Activated CD4-positive, alpha-beta T cell treated with anti-CD3 and anti-CD28 coated beads, Interleukin-2, amount 10 ng/mL, durations not matched to agents 7 days and 5 days (primary cell): ENCODE measurements around the gene GDA. TPM values are rescaled to one million over a fixed set of nuclear protein-coding genes. Genes with fewer than 3 reads are reported as not detected.
"Not testable (repeated sequence)": the region's sequence is repeated elsewhere in the genome, so short reads cannot be mapped to it uniquely, and the experiment has no call there.

ENCODE experiments used
- CTCF ChIA-PET: fragments of 350-600 bp; sonication (Branson Sonifier 250); formaldehyde crosslinking; loops from one replicate; lab custom pipeline; 2021; ENCODE audit warnings: antibody characterized with exemption; lab: Charles Lee
- POLR2A ChIA-PET: fragments of 350-600 bp; sonication (Branson Sonifier 250); formaldehyde crosslinking; loops from one replicate; lab custom pipeline; 2021; ENCODE audit warnings: antibody characterized with exemption; lab: Charles Lee
- DNase-seq: peaks from one replicate; pipeline ENCODE4 v3.0.0-alpha.2; 2020
- H3K27ac Mint-ChIP-seq: one replicate; pipeline ENCODE4 v1.8.0; 2021; ENCODE audit warnings: mild to moderate bottlenecking, moderate library complexity, mixed read lengths
- H3K27me3 Mint-ChIP-seq: one replicate; pipeline ENCODE4 v1.8.0; 2021; ENCODE audit warnings: mixed read lengths
- H3K36me3 Mint-ChIP-seq: one replicate; pipeline ENCODE4 v1.8.0; 2021; ENCODE audit warnings: low read depth, mixed read lengths
- H3K4me1 Mint-ChIP-seq: one replicate; pipeline ENCODE4 v1.8.0; 2021; ENCODE audit warnings: mixed read lengths
- H3K4me3 Mint-ChIP-seq: one replicate; pipeline ENCODE4 v1.8.0; 2021; ENCODE audit warnings: mild to moderate bottlenecking, moderate library complexity, mixed read lengths
- H3K9me3 Mint-ChIP-seq: one replicate; pipeline ENCODE4 v1.8.0; 2021; ENCODE audit warnings: mixed read lengths
- total RNA-seq, 2 experiments: library from RNA; stranded (reverse); gene quantifications; one replicate each; pipeline ENCODE4 v1.2.3, GENCODE V29; 2021

Gene GDA
- total RNA-seq, 2 experiments from 2014 or later = not detected

- POLR2A ChIA-PET = no interaction called here
- CTCF ChIA-PET = no interaction called here
Measured at GRCh38 chr9:72232778-72233177, 83.5 kb downstream of the GDA start.

GRCh38 chr9:72247549-72247948 lies 98.3 kb downstream of the GDA start:
- no peaks in the 10 kb centered on the region for H3K4me1 Mint-ChIP-seq
- no peaks in the 10 kb centered on the region for H3K36me3 Mint-ChIP-seq
- no peaks in the 10 kb centered on the region for H3K9me3 Mint-ChIP-seq
- no peak overlapping the region for H3K4me3 Mint-ChIP-seq
- no peak overlapping the region for H3K27ac Mint-ChIP-seq
- H3K27me3 Mint-ChIP-seq = peaks cover 11% of the 10 kb centered on the region
- no peak for DNase-seq
- POLR2A ChIA-PET = no interaction called here
- CTCF ChIA-PET = no interaction called here

More at GRCh38 chr9:72232778-72233177, 83.5 kb downstream of the GDA start:
- Mint-ChIP-seq H3K4me3 (no peak overlapping the region), H3K27me3 (no peaks in the 10 kb centered on the region), H3K27ac (no peak overlapping the region), H3K9me3 (no peaks in the 10 kb centered on the region), H3K4me1 (no peaks in the 10 kb centered on the region), H3K36me3 (no peaks in the 10 kb centered on the region)
- no peak for DNase-seq

DNA sequence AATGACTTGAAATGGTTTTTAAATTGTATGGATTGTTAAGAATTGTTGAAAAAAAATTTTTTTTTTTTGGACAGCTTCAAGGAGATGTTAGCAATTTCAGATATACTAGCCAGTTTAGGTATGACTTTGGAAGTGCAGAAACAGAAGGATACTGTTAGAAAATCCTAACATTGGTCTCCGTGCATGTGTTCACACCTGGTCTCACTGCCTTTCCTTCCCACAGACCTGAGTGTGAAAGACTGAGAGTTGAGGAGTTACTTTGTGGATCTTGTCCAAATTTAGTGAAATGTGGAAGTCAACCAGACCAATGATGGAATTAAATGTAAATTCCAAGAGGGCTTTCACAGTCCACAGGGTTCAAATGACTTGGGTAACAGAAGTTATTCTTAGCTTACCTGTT lies 102.3 kb downstream of the GDA start:
- DNase-seq = no peak
- POLR2A ChIA-PET = no interaction called here
- H3K27me3 Mint-ChIP-seq = peaks cover 23% of the 10 kb centered on the region
- CTCF ChIA-PET = interaction anchor here (1.1 kb wide), 1 partner anchor 21 kb away, joined by 4 read pairs; no protein-coding TSS in a partner anchor
- no peaks in the 10 kb centered on the region for H3K9me3 Mint-ChIP-seq
- H3K4me3 Mint-ChIP-seq = no peak overlapping the region
- H3K4me1 Mint-ChIP-seq = no peaks in the 10 kb centered on the region
- H3K27ac Mint-ChIP-seq = no peak overlapping the region
- H3K36me3 Mint-ChIP-seq = no peaks in the 10 kb centered on the region

GRCh38 chr9:72254901-72255545 lies 105.8 kb downstream of the GDA start:
- Mint-ChIP-seq H3K4me1 (no peaks in the 10 kb centered on the region), H3K27me3 (peaks cover 18% of the 10 kb centered on the region), H3K27ac (no peak overlapping the region), H3K36me3 (no peaks in the 10 kb centered on the region), H3K4me3 (no peak overlapping the region), H3K9me3 (no peaks in the 10 kb centered on the region)
- ChIA-PET CTCF (no interaction called here), POLR2A (no interaction called here)
- no peak for DNase-seq

- no peak overlapping the region for H3K4me3 Mint-ChIP-seq
- peaks cover 15% of the 10 kb centered on the region for H3K27me3 Mint-ChIP-seq
- H3K9me3 Mint-ChIP-seq = no peaks in the 10 kb centered on the region
- H3K27ac Mint-ChIP-seq = no peak overlapping the region
- no peak for DNase-seq
- ChIA-PET CTCF (no interaction called here), POLR2A (no interaction called here)
- H3K4me1 Mint-ChIP-seq = no peaks in the 10 kb centered on the region
- H3K36me3 Mint-ChIP-seq = no peaks in the 10 kb centered on the region
Measured at GRCh38 chr9:72255569-72255968, 106.3 kb downstream of the GDA start.

GRCh38 chr9:72256931-72257330 lies 107.7 kb downstream of the GDA start:
- H3K27me3 Mint-ChIP-seq = peaks cover 18% of the 10 kb centered on the region
- ChIA-PET CTCF (interaction anchor here (1.2 kb wide), 1 partner anchor 27 kb away, joined by 3 read pairs; no protein-coding TSS in a partner anchor), POLR2A (no interaction called here)
- no peaks in the 10 kb centered on the region for H3K9me3 Mint-ChIP-seq
- no peaks in the 10 kb centered on the region for H3K36me3 Mint-ChIP-seq
- no peak overlapping the region for H3K4me3 Mint-ChIP-seq
- H3K4me1 Mint-ChIP-seq = no peaks in the 10 kb centered on the region
- DNase-seq = no peak
- no peak overlapping the region for H3K27ac Mint-ChIP-seq

DNA sequence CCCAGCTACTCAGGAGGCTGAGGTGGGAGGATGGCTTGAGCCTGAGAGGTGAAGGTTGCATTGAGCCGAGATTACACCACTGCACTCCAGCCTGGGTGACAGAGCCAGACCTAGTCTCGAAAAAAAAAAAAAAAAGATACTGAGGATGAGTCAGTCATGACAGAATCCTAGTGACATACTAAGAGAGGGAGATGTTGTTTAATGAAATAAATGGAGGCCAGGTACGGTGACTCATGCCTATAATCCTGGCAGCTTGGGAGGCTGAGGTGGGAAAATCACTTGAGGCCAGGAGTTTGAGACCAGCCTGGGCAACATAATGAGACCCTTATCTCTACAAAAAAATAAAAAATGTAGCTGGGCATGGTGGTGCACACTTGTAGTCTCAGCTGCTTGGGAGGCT lies 108.6 kb downstream of the GDA start:
- no peak overlapping the region for H3K4me3 Mint-ChIP-seq
- POLR2A ChIA-PET = no interaction called here
- H3K27me3 Mint-ChIP-seq = peaks cover 18% of the 10 kb centered on the region
- CTCF ChIA-PET = interaction anchor here (1.2 to 1.3 kb wide), 2 partner anchors 14 to 28 kb away, joined by 3 to 6 read pairs; no protein-coding TSS in a partner anchor
- H3K27ac Mint-ChIP-seq = no peak overlapping the region
- no peaks in the 10 kb centered on the region for H3K36me3 Mint-ChIP-seq
- no peak for DNase-seq
- no peaks in the 10 kb centered on the region for H3K4me1 Mint-ChIP-seq
- H3K9me3 Mint-ChIP-seq = no peaks in the 10 kb centered on the region

DNA sequence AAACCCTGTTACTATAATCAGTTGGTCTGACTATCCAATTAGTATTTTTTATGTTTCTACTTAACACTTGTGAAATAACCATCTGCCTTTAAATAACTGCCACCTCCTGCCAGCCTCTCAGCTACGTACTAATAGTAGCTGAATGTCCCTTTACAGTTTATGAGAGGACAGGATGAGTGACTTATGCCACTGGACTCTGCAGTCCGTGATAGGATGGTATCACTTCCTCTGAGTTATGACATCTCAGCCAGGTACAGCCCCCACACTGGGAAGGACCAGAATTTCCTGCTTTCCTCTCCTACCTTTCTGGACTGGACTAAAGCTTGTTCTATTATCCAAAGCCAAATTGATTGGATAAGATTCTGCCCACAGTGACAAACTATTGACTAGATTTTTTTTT lies 112.8 kb downstream of the GDA start:
- POLR2A ChIA-PET = no interaction called here
- CTCF ChIA-PET = interaction anchor here (0.8 kb wide), 1 partner anchor 139 kb away, joined by 3 read pairs; no protein-coding TSS in a partner anchor
- Mint-ChIP-seq H3K27ac (no peak overlapping the region), H3K36me3 (no peaks in the 10 kb centered on the region), H3K4me1 (no peaks in the 10 kb centered on the region), H3K4me3 (no peak overlapping the region), H3K27me3 (peaks cover 5% of the 10 kb centered on the region), H3K9me3 (no peaks in the 10 kb centered on the region)
- no peak for DNase-seq

- H3K4me3 Mint-ChIP-seq = no peak overlapping the region
- no peak overlapping the region for H3K27ac Mint-ChIP-seq
- peaks cover 5% of the 10 kb centered on the region for H3K27me3 Mint-ChIP-seq
Measured at GRCh38 chr9:72263572-72263971, 114.3 kb downstream of the GDA start.

DNA sequence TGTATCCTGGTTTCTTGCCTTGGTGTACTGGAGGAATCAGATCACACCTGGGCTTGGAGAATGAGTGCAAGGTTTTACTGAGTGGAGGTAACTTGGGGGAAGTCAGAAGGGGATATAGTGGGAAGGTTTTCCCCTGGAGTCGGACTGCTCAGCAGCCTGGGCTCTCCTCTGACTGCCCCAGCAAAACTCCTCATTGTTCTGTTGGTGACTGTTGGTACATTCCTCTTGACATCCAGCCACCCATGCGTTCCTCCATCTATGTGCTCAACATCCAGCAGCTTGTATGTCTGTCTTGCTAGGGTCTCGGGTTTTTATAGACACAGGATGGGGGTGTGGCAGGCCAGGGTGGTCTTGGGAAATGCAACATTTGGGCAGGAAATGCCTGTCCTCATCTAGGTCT lies 119.7 kb downstream of the GDA start:
- ChIA-PET POLR2A (no interaction called here), CTCF (no interaction called here)
- Mint-ChIP-seq H3K9me3 (no peaks in the 10 kb centered on the region), H3K27ac (no peak overlapping the region), H3K4me1 (no peaks in the 10 kb centered on the region), H3K4me3 (no peak overlapping the region), H3K36me3 (no peaks in the 10 kb centered on the region), H3K27me3 (peaks cover 8% of the 10 kb centered on the region)
- no peak for DNase-seq

More at GRCh38 chr9:72263572-72263971, 114.3 kb downstream of the GDA start:
- Mint-ChIP-seq H3K4me1 (no peaks in the 10 kb centered on the region), H3K9me3 (no peaks in the 10 kb centered on the region), H3K36me3 (no peaks in the 10 kb centered on the region)
- ChIA-PET CTCF (no interaction called here), POLR2A (no interaction called here)
- DNase-seq = no peak

DNA sequence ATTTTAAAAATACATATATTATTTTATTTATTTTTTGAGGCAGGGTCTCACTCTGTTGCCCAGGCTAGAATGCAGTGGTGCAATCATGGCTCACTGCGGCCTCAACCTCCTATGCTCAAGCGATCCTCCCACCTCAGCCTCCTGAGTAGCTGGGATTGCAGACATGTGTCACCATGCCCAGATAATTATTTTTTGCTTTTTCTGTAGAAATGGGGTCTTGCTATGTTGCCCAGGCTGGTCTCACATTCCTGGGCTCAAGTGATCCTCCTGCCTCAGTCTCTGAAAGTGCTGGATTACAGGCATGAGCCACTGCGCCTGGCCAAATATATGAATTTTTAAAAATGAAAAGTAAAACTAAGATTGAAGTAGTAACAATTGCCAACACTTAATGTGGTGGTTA lies 121.1 kb downstream of the GDA start:
- DNase-seq, H3K36me3 Mint-ChIP-seq, H3K27me3 Mint-ChIP-seq, CTCF ChIA-PET, H3K4me1 Mint-ChIP-seq, H3K27ac Mint-ChIP-seq, H3K4me3 Mint-ChIP-seq, POLR2A ChIA-PET, H3K9me3 Mint-ChIP-seq: not testable (repeated sequence)

GRCh38 chr9:72271613-72272478 lies 122.6 kb downstream of the GDA start:
- DNase-seq = peak; percentile 69
- ChIA-PET POLR2A (no interaction called here), CTCF (interaction anchor here (1.0 to 1.6 kb wide), 4 partner anchors 13 to 239 kb away, joined by 4 to 6 read pairs (median 6); no protein-coding TSS in a partner anchor)
- no peaks in the 10 kb centered on the region for H3K4me1 Mint-ChIP-seq
- no peak overlapping the region for H3K4me3 Mint-ChIP-seq
- no peaks in the 10 kb centered on the region for H3K9me3 Mint-ChIP-seq
- H3K36me3 Mint-ChIP-seq = no peaks in the 10 kb centered on the region
- H3K27me3 Mint-ChIP-seq = peaks cover 8% of the 10 kb centered on the region
- H3K27ac Mint-ChIP-seq = no peak overlapping the region

DNA sequence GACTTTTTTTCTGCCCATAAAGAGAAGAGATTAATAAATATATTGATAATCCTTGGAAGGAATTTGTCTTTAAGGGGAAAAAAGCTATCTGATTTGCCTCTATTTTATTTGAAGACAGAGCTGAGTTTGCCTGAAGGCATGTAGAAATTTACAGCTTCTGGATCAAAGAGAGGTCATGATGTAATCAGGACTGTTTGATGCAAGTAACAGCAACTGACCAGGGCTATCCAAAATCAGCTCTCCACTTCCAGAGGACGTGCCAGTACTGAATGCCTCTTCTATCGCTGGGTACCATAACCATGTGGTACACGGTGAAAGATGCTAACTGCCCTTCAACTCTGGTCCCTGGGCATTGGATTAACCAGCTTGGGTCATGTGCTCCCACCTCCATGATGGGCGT lies 125.2 kb downstream of the GDA start:
- CTCF ChIA-PET = interaction anchor here (1.0 kb wide), 1 partner anchor 741 kb away, joined by 3 read pairs; no protein-coding TSS in a partner anchor
- H3K4me3 Mint-ChIP-seq = no peak overlapping the region
- peaks cover 10% of the 10 kb centered on the region for H3K27me3 Mint-ChIP-seq
- DNase-seq = no peak
- POLR2A ChIA-PET = no interaction called here
- H3K4me1 Mint-ChIP-seq = peaks cover 4% of the 10 kb centered on the region
- H3K27ac Mint-ChIP-seq = no peak overlapping the region
- H3K9me3 Mint-ChIP-seq = no peaks in the 10 kb centered on the region
- no peaks in the 10 kb centered on the region for H3K36me3 Mint-ChIP-seq
